ENCODE measurements around the gene IL3.

IL3 gene

GRCh38 chr5:132058646-132059042 lies 1.8 kb upstream of the IL3 start:
- H3K4me3 ChIP-seq (ENCODE audit: extremely low read depth, insufficient read depth, low read length, poor library complexity, severe bottlenecking): no peak overlapping the region
- no peak overlapping the region for H3K27ac ChIP-seq (ENCODE audit: low read depth, low read length, severe bottlenecking)
- H3K9me3 ChIP-seq (ENCODE audit: control insufficient read depth, low read length): no peaks in the 10 kb centered on the region
- no peaks in the 10 kb centered on the region for H3K4me1 ChIP-seq (ENCODE audit: control insufficient read depth, insufficient read depth, low read length, poor library complexity, severe bottlenecking)
- no peaks in the 10 kb centered on the region for H3K36me3 ChIP-seq (ENCODE audit: control insufficient read depth, insufficient read depth, low read length)
- WGBS, 2 experiments (ENCODE audit: insufficient coverage in 2 of 2): 91 to 96% methylated on average over 7 of the region's 7 CpGs

- no peaks in the 10 kb centered on the region for H3K9me3 ChIP-seq (ENCODE audit: control insufficient read depth, low read length)
- no peak overlapping the region for H3K27ac ChIP-seq (ENCODE audit: low read depth, low read length, severe bottlenecking)
- H3K36me3 ChIP-seq (ENCODE audit: control insufficient read depth, insufficient read depth, low read length): no peaks in the 10 kb centered on the region
- 88 to 89% methylated on average over 8 to 9 of the region's 9 CpGs for WGBS, 2 experiments (ENCODE audit: insufficient coverage in 2 of 2)
- no peak overlapping the region for H3K4me3 ChIP-seq (ENCODE audit: extremely low read depth, insufficient read depth, low read length, poor library complexity, severe bottlenecking)
- H3K4me1 ChIP-seq (ENCODE audit: control insufficient read depth, insufficient read depth, low read length, poor library complexity, severe bottlenecking): no peaks in the 10 kb centered on the region
Measured at GRCh38 chr5:132059043-132059695, 1.3 kb upstream of the IL3 start.

GRCh38 chr5:132059696-132060500 lies 557 bp upstream of the IL3 start:
- 91% methylated on average over 12 of the region's 13 CpGs for WGBS, 2 experiments (ENCODE audit: insufficient coverage in 2 of 2)

GRCh38 chr5:132063090-132063911 lies 2.8 kb downstream of the IL3 start:
- peaks cover 7% of the 10 kb centered on the region for H3K4me1 ChIP-seq (ENCODE audit: control insufficient read depth, insufficient read depth, low read length, poor library complexity, severe bottlenecking)
- H3K36me3 ChIP-seq (ENCODE audit: control insufficient read depth, insufficient read depth, low read length): no peaks in the 10 kb centered on the region
- H3K9me3 ChIP-seq (ENCODE audit: control insufficient read depth, low read length): no peaks in the 10 kb centered on the region
- 58 to 60% methylated on average over 7 to 9 of the region's 9 CpGs for WGBS, 2 experiments (ENCODE audit: insufficient coverage in 2 of 2)
- no peak overlapping the region for H3K4me3 ChIP-seq (ENCODE audit: extremely low read depth, insufficient read depth, low read length, poor library complexity, severe bottlenecking)
- no peak overlapping the region for H3K27ac ChIP-seq (ENCODE audit: low read depth, low read length, severe bottlenecking)

More at GRCh38 chr5:132059696-132060500, 557 bp upstream of the IL3 start:
- Histone ChIP-seq H3K4me3 (ENCODE audit: extremely low read depth, insufficient read depth, low read length, poor library complexity, severe bottlenecking) (no peak overlapping the region), H3K27ac (ENCODE audit: low read depth, low read length, severe bottlenecking) (no peak overlapping the region), H3K9me3 (ENCODE audit: control insufficient read depth, low read length) (no peaks in the 10 kb centered on the region), H3K4me1 (ENCODE audit: control insufficient read depth, insufficient read depth, low read length, poor library complexity, severe bottlenecking) (no peaks in the 10 kb centered on the region), H3K36me3 (ENCODE audit: control insufficient read depth, insufficient read depth, low read length) (no peaks in the 10 kb centered on the region)

GRCh38 chr5:132064140-132064539 lies 3.7 kb downstream of the IL3 start:
- H3K9me3 ChIP-seq (ENCODE audit: control insufficient read depth, low read length): no peaks in the 10 kb centered on the region
- no peak overlapping the region for H3K27ac ChIP-seq (ENCODE audit: low read depth, low read length, severe bottlenecking)
- no peak overlapping the region for H3K4me3 ChIP-seq (ENCODE audit: extremely low read depth, insufficient read depth, low read length, poor library complexity, severe bottlenecking)
- H3K36me3 ChIP-seq (ENCODE audit: control insufficient read depth, insufficient read depth, low read length): no peaks in the 10 kb centered on the region
- H3K4me1 ChIP-seq (ENCODE audit: control insufficient read depth, insufficient read depth, low read length, poor library complexity, severe bottlenecking): peaks cover 7% of the 10 kb centered on the region
- WGBS, 2 experiments (ENCODE audit: insufficient coverage in 2 of 2): 72 to 77% methylated on average over 4 of the region's 5 CpGs

- no peaks in the 10 kb centered on the region for H3K9me3 ChIP-seq (ENCODE audit: control insufficient read depth, low read length)
- peaks cover 7% of the 10 kb centered on the region for H3K4me1 ChIP-seq (ENCODE audit: control insufficient read depth, insufficient read depth, low read length, poor library complexity, severe bottlenecking)
- no peak overlapping the region for H3K4me3 ChIP-seq (ENCODE audit: extremely low read depth, insufficient read depth, low read length, poor library complexity, severe bottlenecking)
- H3K27ac ChIP-seq (ENCODE audit: low read depth, low read length, severe bottlenecking): no peak overlapping the region
- 58 to 66% methylated on average over 10 of the region's 11 CpGs for WGBS, 2 experiments (ENCODE audit: insufficient coverage in 2 of 2)
- no peaks in the 10 kb centered on the region for H3K36me3 ChIP-seq (ENCODE audit: control insufficient read depth, insufficient read depth, low read length)
Measured at GRCh38 chr5:132064738-132065331, 4.4 kb downstream of the IL3 start.

GRCh38 chr5:132065351-132065937 lies 5.0 kb downstream of the IL3 start:
- no peak overlapping the region for H3K4me3 ChIP-seq (ENCODE audit: extremely low read depth, insufficient read depth, low read length, poor library complexity, severe bottlenecking)
- WGBS, 2 experiments (ENCODE audit: insufficient coverage in 2 of 2): 100% methylated on average over 1 of the region's 4 CpGs; no CpG with 5 or more reads in 1 of the 2 experiments
- no peak overlapping the region for H3K27ac ChIP-seq (ENCODE audit: low read depth, low read length, severe bottlenecking)
- no peaks in the 10 kb centered on the region for H3K9me3 ChIP-seq (ENCODE audit: control insufficient read depth, low read length)
- no peaks in the 10 kb centered on the region for H3K36me3 ChIP-seq (ENCODE audit: control insufficient read depth, insufficient read depth, low read length)
- peaks cover 7% of the 10 kb centered on the region for H3K4me1 ChIP-seq (ENCODE audit: control insufficient read depth, insufficient read depth, low read length, poor library complexity, severe bottlenecking)

GRCh38 chr5:132065951-132066701 lies 5.7 kb downstream of the IL3 start:
- Histone ChIP-seq H3K4me1 (ENCODE audit: control insufficient read depth, insufficient read depth, low read length, poor library complexity, severe bottlenecking) (peaks cover 12% of the 10 kb centered on the region), H3K9me3 (ENCODE audit: control insufficient read depth, low read length) (no peaks in the 10 kb centered on the region), H3K27ac (ENCODE audit: low read depth, low read length, severe bottlenecking) (no peak overlapping the region), H3K4me3 (ENCODE audit: extremely low read depth, insufficient read depth, low read length, poor library complexity, severe bottlenecking) (no peak overlapping the region), H3K36me3 (ENCODE audit: control insufficient read depth, insufficient read depth, low read length) (no peaks in the 10 kb centered on the region)
- 89 to 91% methylated on average over 9 to 11 of the region's 13 CpGs for WGBS, 2 experiments (ENCODE audit: insufficient coverage in 2 of 2)

GRCh38 chr5:132066871-132067270 lies 6.4 kb downstream of the IL3 start:
- H3K9me3 ChIP-seq (ENCODE audit: control insufficient read depth, low read length): no peaks in the 10 kb centered on the region
- peaks cover 13% of the 10 kb centered on the region for H3K4me1 ChIP-seq (ENCODE audit: control insufficient read depth, insufficient read depth, low read length, poor library complexity, severe bottlenecking)
- no peak overlapping the region for H3K4me3 ChIP-seq (ENCODE audit: extremely low read depth, insufficient read depth, low read length, poor library complexity, severe bottlenecking)
- whole genome bisulfite sequencing, 2 experiments (ENCODE audit: insufficient coverage in 2 of 2): 82 to 87% methylated on average over 4 of the region's 4 CpGs
- H3K36me3 ChIP-seq (ENCODE audit: control insufficient read depth, insufficient read depth, low read length): no peaks in the 10 kb centered on the region
- H3K27ac ChIP-seq (ENCODE audit: low read depth, low read length, severe bottlenecking): no peak overlapping the region
